ENCODE data around the gene PTPRK. TPM values are rescaled to one million over a fixed set of nuclear protein-coding genes. Genes with fewer than 3 reads are reported as not detected.

The PTPRK gene
- total and polyA plus RNA-seq, 2 of the 8 experiments (the other 6 are each of a cell fraction or from before 2014, with no cell fraction given), result 11.4 to 47.3 TPM

DNA sequence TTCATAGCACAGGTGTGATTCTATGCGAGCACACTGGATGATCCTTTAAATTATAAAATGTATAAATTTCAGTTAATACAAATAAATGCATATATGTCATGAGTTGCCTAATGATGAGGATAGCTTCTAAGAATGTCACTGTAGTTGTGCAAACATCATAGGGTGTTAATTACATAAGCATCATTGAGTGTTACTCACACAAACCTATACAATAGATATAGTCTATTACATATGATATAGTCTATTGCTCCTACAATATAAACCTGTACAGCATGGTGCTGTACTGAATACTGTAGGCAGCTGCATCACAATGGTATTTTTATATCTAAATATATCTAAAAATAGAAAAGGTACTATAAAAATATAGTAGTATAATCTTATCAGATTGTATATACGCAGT, 159.0 kb downstream of the PTPRK start:
- no peak overlapping the region for H2AK5ac ChIP-seq (ENCODE audit: low read depth, low read length)
- DNase-seq (ENCODE audit: low read depth in 1 of 2, low spot score in 2 of 2), result no peak
- TF ChIP-seq KDM4A (IDR thresholded peaks at IDR 0.05; ENCODE audit: low read depth, low read length, severe bottlenecking) (no peak), ASH2L (IDR thresholded peaks at IDR 0.05; ENCODE audit: low read length) (no peak), CHD1 (IDR thresholded peaks at IDR 0.05; ENCODE audit: low read depth, low read length) (no peak), RAD21 (IDR thresholded peaks at IDR 0.05 in 1 of 2, conservative IDR thresholded peaks at IDR 0.05 in 1 of 2; ENCODE audit: low read depth in 2 of 2, low read length in 2 of 2) (no peak), YY1 (IDR thresholded peaks at IDR 0.05; ENCODE audit: low read depth, low read length) (no peak), HDAC2 (IDR thresholded peaks at IDR 0.05; ENCODE audit: borderline replicate concordance in 1 of 2, low read depth in 2 of 2, low read length in 2 of 2) (no peak), SIN3A (conservative IDR thresholded peaks at IDR 0.05 in 1 of 2, IDR thresholded peaks at IDR 0.05 in 1 of 2; ENCODE audit: low read depth in 1 of 2, low read length in 2 of 2) (no peak), CREB1 (IDR thresholded peaks at IDR 0.05) (no peak), SP1 (IDR thresholded peaks at IDR 0.05; ENCODE audit: low read depth, low read length) (no peak)
- no peak overlapping the region for H2BK120ac ChIP-seq (replicated peaks; ENCODE audit: low read depth, low read length)
- no peaks in the 10 kb centered on the region for H3K4me1 ChIP-seq (replicated peaks in 1 of 4; ENCODE audit: control insufficient read depth in 3 of 4, insufficient read depth in 4 of 4, low read length in 3 of 4)
- H2AFZ ChIP-seq (ENCODE audit: low read length), result no peak overlapping the region
- H4K5ac ChIP-seq (ENCODE audit: insufficient read length, low read depth, low read length), result no peak overlapping the region
- no peak overlapping the region for H2BK5ac ChIP-seq (ENCODE audit: low read depth, low read length)
- no peaks in the 10 kb centered on the region for H3K9me3 ChIP-seq (ENCODE audit: insufficient read depth in 2 of 2, low read depth in 1 of 2, low read length in 1 of 2)
- no peak overlapping the region for H3K23ac ChIP-seq (ENCODE audit: insufficient read length)
- no peak overlapping the region for H3K4me3 ChIP-seq (ENCODE audit: extremely low read depth in 1 of 4, insufficient read depth in 2 of 4, low read depth in 3 of 4, low read length in 4 of 4)
- FAIRE-seq, result no peak
- no peak overlapping the region for H3K9ac ChIP-seq (replicated peaks in 1 of 4; ENCODE audit: extremely low read depth in 1 of 4, low read depth in 3 of 4, low read length in 3 of 4)
- H4K91ac ChIP-seq (replicated peaks; ENCODE audit: insufficient read length, low read length), result no peak overlapping the region
- H3K36me3 ChIP-seq (ENCODE audit: control insufficient read depth in 2 of 4, insufficient read depth in 4 of 4, low read length in 3 of 4), result no peaks in the 10 kb centered on the region
- WGBS, 2 experiments (ENCODE audit: extremely low coverage in 1 of 2, insufficient coverage in 1 of 2, insufficient read length in 1 of 2, insufficient replicate concordance in 2 of 2, low coverage in 1 of 2, low lambda C conversion rate in 2 of 2, missing lambda C conversion rate in 1 of 2), result 98% methylated on average over 2 of the region's 2 CpGs; no CpG with 5 or more reads in 1 of the 2 experiments
- ChIA-PET POLR2A (ENCODE audit: partially characterized antibody) (no interaction called here), CTCF (ENCODE audit: partially characterized antibody) (interaction anchor here (0.6 kb wide), 1 partner anchor 240 kb away, joined by 3 read pairs; no protein-coding TSS in a partner anchor)
- H2BK15ac ChIP-seq (ENCODE audit: low read length), result no peak overlapping the region
- H3K27me3 ChIP-seq (replicated peaks in 1 of 4; ENCODE audit: control insufficient read depth in 3 of 4, extremely low read depth in 1 of 4, insufficient read depth in 3 of 4, low read length in 3 of 4), result peaks cover 0 to 1% (median 0%) of the 10 kb centered on the region in 4 experiments; a peak in 1 of 7 replicates
- H3K23me2 ChIP-seq (ENCODE audit: low read depth, low read length), result no peaks in the 10 kb centered on the region
- no peak overlapping the region for H3K27ac ChIP-seq (ENCODE audit: low read depth, low read length)
- no peaks in the 10 kb centered on the region for H3K79me1 ChIP-seq (ENCODE audit: low read depth, low read length)
- no peak overlapping the region for H2BK12ac ChIP-seq (ENCODE audit: low read depth, low read length)
- H3K14ac ChIP-seq (ENCODE audit: insufficient read length), result no peak overlapping the region
- H3K4ac ChIP-seq (replicated peaks; ENCODE audit: insufficient read length, low read depth, low read length), result no peak overlapping the region
- no peak overlapping the region for H3K18ac ChIP-seq (ENCODE audit: extremely low read depth, low read length)
- no peak overlapping the region for H4K8ac ChIP-seq (ENCODE audit: extremely low read depth, insufficient read depth, low read length)
- peaks cover 0 to 19% of the 10 kb centered on the region in 2 experiments; a peak in 2 of 4 replicates for H3K79me2 ChIP-seq (ENCODE audit: control insufficient read depth in 1 of 2, insufficient read depth in 2 of 2, low read length in 2 of 2)
- no peak overlapping the region for H2BK20ac ChIP-seq (ENCODE audit: low read length)
- H4K20me1 ChIP-seq (replicated peaks in 1 of 2; ENCODE audit: control insufficient read depth in 1 of 2, insufficient read depth in 2 of 2, low read length in 2 of 2), result peaks cover 0 to 1% of the 10 kb centered on the region in 2 experiments
- H3K4me2 ChIP-seq (ENCODE audit: insufficient read depth in 1 of 2, low read depth in 2 of 2, low read length in 2 of 2), result no peak overlapping the region
- no peak overlapping the region for H3K56ac ChIP-seq (replicated peaks; ENCODE audit: insufficient read length, low read depth, low read length)
